Smooth muscle cell (in vitro differentiated cells): ENCODE data around the gene IRAK2. TPM values are rescaled to one million over a fixed set of nuclear protein-coding genes. Genes with fewer than 3 reads are reported as not detected.
A peak's percentile ranks its signal among the peaks of the same experiment; 100 is the strongest.
"Not testable (repeated sequence)": the region's sequence is repeated elsewhere in the genome, so short reads cannot be mapped to it uniquely, and the experiment has no call there.

Source experiments
- DNase-seq: peaks from one replicate; lab custom pipeline; 2025; ENCODE audit not compliant: unreplicated experiment; lab: John Stamatoyannopoulos, UW
- H2AFZ ChIP-seq: fragments of 200-600 bp; sonication (generic); 2 replicates; pipeline ENCODE4 v1.6.0; 2016; ENCODE audit warnings: antibody characterized with exemption, low read depth, mild to moderate bottlenecking
- H3F3A ChIP-seq: fragments of 200-600 bp; sonication (generic); 2 replicates; pipeline ENCODE4 v1.6.0; 2017; ENCODE audit warnings: antibody characterized with exemption, low read depth
- H3K27ac ChIP-seq: fragments of 200-600 bp; sonication (generic); 2 replicates; pipeline ENCODE4 v1.5.1; 2016; ENCODE audit warnings: low read depth, mild to moderate bottlenecking
- H3K27me3 ChIP-seq: fragments of 200-600 bp; sonication (generic); 2 replicates; pipeline ENCODE4 v1.6.1; 2016; ENCODE audit warnings: low read depth, mild to moderate bottlenecking
- H3K36me3 ChIP-seq: fragments of 200-600 bp; sonication (generic); 2 replicates; pipeline ENCODE4 v1.5.1; 2016; ENCODE audit warnings: low read depth
- H3K4me1 ChIP-seq: fragments of 200-600 bp; sonication (generic); 2 replicates; pipeline ENCODE4 v1.5.1; 2016; ENCODE audit warnings: low read depth
- H3K4me2 ChIP-seq: fragments of 200-600 bp; sonication (generic); 2 replicates; pipeline ENCODE4 v1.6.0; 2016; ENCODE audit warnings: mild to moderate bottlenecking
- H3K4me3 ChIP-seq: fragments of 200-600 bp; sonication (generic); 2 replicates; pipeline ENCODE4 v1.5.1; 2016; ENCODE audit warnings: mild to moderate bottlenecking
- H3K79me2 ChIP-seq: fragments of 200-600 bp; sonication (generic); 2 replicates; pipeline ENCODE4 v1.6.0; 2016; ENCODE audit warnings: low read depth, mild to moderate bottlenecking
- H3K9ac ChIP-seq: fragments of 200-600 bp; sonication (generic); 2 replicates; pipeline ENCODE4 v1.6.0; 2016; ENCODE audit warnings: low read depth
- H3K9me3 ChIP-seq: fragments of 200-600 bp; sonication (generic); replicated peaks from 2 replicates; pipeline ENCODE4 v1.5.1; 2016; ENCODE audit warnings: low read depth
- H4K20me1 ChIP-seq: fragments of 200-600 bp; sonication (generic); 2 replicates; pipeline ENCODE4 v1.6.0; 2016; ENCODE audit warnings: low read depth
- CTCF ChIP-seq: fragments of 200-600 bp; sonication (generic); IDR thresholded peaks from 2 replicates; pipeline ENCODE4 v1.5.1; 2017; ENCODE audit warnings: borderline replicate concordance, mild to moderate bottlenecking, antibody characterized with exemption; ENCODE audit not compliant: insufficient read depth, poor library complexity, severe bottlenecking
- WGBS: methylation state at CpG from one replicate; pipeline ENCODE4 v1.1.7; 2016; ENCODE audit warnings: low lambda C conversion rate; 5-methylcytosine and 5-hydroxymethylcytosine counted together
- polyA plus RNA-seq: library from polyadenylated mRNA; unstranded; fragments of >200 nt; fragmentation: Nextera tagmentation; extraction: Ambion mirVana; gene quantifications from 2 replicates; pipeline ENCODE4 v1.2.1, GENCODE V29; 2016
- total RNA-seq: library from RNA; depleted of rRNA; stranded (reverse); fragments of >200 nt; gene quantifications from 2 replicates; pipeline ENCODE4 v1.2.3, GENCODE V29; 2014

IRAK2 gene
- total and polyA plus RNA-seq, 2 experiments from 2014 or later, result 3.3 to 3.4 TPM

DNA sequence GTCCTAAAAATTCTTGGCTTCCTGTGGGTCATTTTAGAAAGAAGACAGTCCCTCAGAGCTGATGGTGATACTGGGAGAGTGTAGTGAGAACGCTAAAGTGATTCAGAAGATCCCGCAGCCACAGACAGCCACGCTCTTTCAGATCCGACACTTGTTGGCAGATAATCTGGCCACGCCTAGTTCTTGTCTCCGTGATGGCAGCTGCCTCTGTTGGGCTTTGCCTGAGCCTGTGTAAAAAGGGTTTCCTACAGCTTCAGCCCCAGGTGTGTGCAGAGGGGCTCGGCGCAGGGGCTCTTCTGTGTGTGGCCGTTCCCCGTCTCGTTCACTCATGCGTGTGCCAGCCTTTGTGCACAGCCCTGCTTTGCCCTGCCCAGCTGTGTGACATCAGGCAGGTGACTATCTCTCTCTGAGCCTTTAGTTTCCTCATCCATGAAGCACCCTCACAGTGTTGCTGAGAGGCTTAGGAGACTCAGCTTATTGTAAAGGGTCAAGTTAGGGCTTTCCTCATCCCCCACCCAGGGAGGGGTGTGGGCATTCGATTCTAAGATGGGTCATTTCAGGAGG lies 6.3 kb downstream of the IRAK2 start:
- Histone ChIP-seq H3F3A (peaks cover 2% of the 10 kb centered on the region), H3K9ac (no peak overlapping the region), H3K4me1 (no peaks in the 10 kb centered on the region), H3K79me2 (no peaks in the 10 kb centered on the region), H4K20me1 (no peaks in the 10 kb centered on the region), H3K4me2 (no peak overlapping the region), H2AFZ (no peak overlapping the region), H3K27ac (no peak overlapping the region), H3K4me3 (no peak overlapping the region), H3K36me3 (no peaks in the 10 kb centered on the region), H3K27me3 (no peaks in the 10 kb centered on the region), H3K9me3 (no peaks in the 10 kb centered on the region)
- no peak for DNase-seq
- no peak for TF ChIP-seq CTCF
- 94% methylated on average over 13 of the region's 13 CpGs for WGBS

GRCh38 chr3:10173095-10173925 lies 8.6 kb downstream of the IRAK2 start:
- no peak for TF ChIP-seq CTCF
- H3K27ac ChIP-seq, result peak overlapping the region; percentile 94
- no peak overlapping the region for H2AFZ ChIP-seq
- no peaks in the 10 kb centered on the region for H3K4me1 ChIP-seq
- H3K9ac ChIP-seq, result peak overlapping the region; percentile 82
- no peak overlapping the region for H3K4me3 ChIP-seq
- no peaks in the 10 kb centered on the region for H3F3A ChIP-seq
- H3K27me3 ChIP-seq, result no peaks in the 10 kb centered on the region
- H3K9me3 ChIP-seq, result no peaks in the 10 kb centered on the region
- no peak for DNase-seq
- H4K20me1 ChIP-seq, result no peaks in the 10 kb centered on the region
- H3K4me2 ChIP-seq, result peak overlapping the region; percentile 57
- no peaks in the 10 kb centered on the region for H3K36me3 ChIP-seq
- 63% methylated on average over 10 of the region's 10 CpGs for WGBS
- no peaks in the 10 kb centered on the region for H3K79me2 ChIP-seq

GRCh38 chr3:10173926-10174435 lies 9.3 kb downstream of the IRAK2 start:
- no peaks in the 10 kb centered on the region for H3K9me3 ChIP-seq
- H3F3A ChIP-seq, result no peaks in the 10 kb centered on the region
- H3K36me3 ChIP-seq, result no peaks in the 10 kb centered on the region
- 12% methylated on average over 6 of the region's 6 CpGs for WGBS
- peak overlapping the region; percentile 57 for H3K4me2 ChIP-seq
- H3K27ac ChIP-seq, result peak overlapping the region; percentile 94
- no peaks in the 10 kb centered on the region for H3K4me1 ChIP-seq
- H2AFZ ChIP-seq, result no peak overlapping the region
- H3K9ac ChIP-seq, result peak overlapping the region; percentile 82
- H3K79me2 ChIP-seq, result no peaks in the 10 kb centered on the region
- DNase-seq, result no peak
- H3K4me3 ChIP-seq, result no peak overlapping the region
- no peaks in the 10 kb centered on the region for H3K27me3 ChIP-seq
- H4K20me1 ChIP-seq, result no peaks in the 10 kb centered on the region
- no peak for TF ChIP-seq CTCF

DNA sequence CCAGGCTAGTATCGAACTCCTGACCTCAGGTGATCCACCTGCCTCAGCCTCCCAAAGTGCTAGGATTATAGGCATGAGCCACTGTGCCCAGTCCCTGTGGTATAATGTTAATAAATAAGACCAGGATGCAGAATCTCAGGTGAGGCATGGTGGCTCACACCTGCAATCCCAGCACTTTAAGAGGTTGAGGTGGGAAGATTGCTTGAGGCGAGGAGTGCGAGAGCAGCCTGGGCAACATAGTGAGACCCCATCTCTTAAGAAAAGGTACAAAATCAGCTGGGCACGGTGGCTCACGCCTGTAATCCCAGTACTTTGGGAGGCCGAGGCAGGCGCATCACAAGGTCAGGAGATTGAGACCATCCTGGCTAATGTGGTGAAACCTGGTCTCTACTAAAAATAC lies 10.6 kb downstream of the IRAK2 start:
- H2AFZ ChIP-seq, H3K27me3 ChIP-seq, H3F3A ChIP-seq, H4K20me1 ChIP-seq, H3K36me3 ChIP-seq, H3K4me2 ChIP-seq, H3K4me1 ChIP-seq, DNase-seq, H3K9ac ChIP-seq, H3K9me3 ChIP-seq, H3K27ac ChIP-seq, H3K79me2 ChIP-seq, H3K4me3 ChIP-seq: not testable (repeated sequence)
- 98% methylated on average over 7 of the region's 7 CpGs for WGBS

DNA sequence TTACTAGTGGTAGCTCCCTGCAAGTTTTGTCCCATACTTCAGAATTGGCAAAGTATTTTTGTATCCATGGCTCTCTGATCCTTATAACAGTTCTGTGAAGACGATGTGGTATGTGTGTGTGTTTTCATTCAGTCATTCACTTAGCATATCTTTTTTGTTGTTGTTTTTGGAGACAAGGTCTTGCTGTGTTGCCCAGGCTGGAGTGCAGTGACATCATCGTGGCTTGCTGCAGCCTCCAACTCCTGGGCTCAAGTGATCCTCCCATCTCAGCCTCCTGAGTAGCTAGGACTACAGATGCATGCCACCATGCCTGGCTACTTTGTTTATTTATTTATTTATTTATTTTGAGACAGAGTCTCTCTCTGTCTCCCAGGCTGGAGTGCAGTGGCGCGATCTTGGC lies 11.4 kb downstream of the IRAK2 start:
- H3K27ac ChIP-seq, H3K4me2 ChIP-seq, H2AFZ ChIP-seq, H3K36me3 ChIP-seq, DNase-seq, H3F3A ChIP-seq, H3K79me2 ChIP-seq, H3K27me3 ChIP-seq, H3K4me1 ChIP-seq, H4K20me1 ChIP-seq, H3K9me3 ChIP-seq, H3K4me3 ChIP-seq, H3K9ac ChIP-seq: not testable (repeated sequence)
- 99% methylated on average over 4 of the region's 4 CpGs for WGBS
